GM19452 (cell line): Measurements from ENCODE around the gene ADGRD2.
"Not testable (repeated sequence)": the region's sequence is repeated elsewhere in the genome, so short reads cannot be mapped to it uniquely, and the experiment has no call there.

Source experiments
- ATAC-seq: cut with Tn5 transposase; IDR thresholded peaks from one replicate; pipeline ENCODE4 v1.9.1; 2021; ENCODE audit not compliant: unreplicated experiment

ADGRD2 gene, protein sequence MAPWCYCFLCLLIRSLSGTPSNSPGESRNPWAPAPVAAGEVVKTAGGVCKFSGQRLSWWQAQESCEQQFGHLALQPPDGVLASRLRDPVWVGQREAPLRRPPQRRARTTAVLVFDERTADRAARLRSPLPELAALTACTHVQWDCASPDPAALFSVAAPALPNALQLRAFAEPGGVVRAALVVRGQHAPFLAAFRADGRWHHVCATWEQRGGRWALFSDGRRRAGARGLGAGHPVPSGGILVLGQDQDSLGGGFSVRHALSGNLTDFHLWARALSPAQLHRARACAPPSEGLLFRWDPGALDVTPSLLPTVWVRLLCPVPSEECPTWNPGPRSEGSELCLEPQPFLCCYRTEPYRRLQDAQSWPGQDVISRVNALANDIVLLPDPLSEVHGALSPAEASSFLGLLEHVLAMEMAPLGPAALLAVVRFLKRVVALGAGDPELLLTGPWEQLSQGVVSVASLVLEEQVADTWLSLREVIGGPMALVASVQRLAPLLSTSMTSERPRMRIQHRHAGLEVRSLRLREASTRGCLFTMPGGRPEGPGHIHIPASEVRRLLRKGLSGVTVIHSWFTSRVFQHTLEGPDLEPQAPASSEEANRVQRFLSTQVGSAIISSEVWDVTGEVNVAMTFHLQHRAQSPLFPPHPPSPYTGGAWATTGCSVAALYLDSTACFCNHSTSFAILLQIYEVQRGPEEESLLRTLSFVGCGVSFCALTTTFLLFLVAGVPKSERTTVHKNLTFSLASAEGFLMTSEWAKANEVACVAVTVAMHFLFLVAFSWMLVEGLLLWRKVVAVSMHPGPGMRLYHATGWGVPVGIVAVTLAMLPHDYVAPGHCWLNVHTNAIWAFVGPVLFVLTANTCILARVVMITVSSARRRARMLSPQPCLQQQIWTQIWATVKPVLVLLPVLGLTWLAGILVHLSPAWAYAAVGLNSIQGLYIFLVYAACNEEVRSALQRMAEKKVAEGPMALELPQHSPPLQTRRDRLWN

DNA sequence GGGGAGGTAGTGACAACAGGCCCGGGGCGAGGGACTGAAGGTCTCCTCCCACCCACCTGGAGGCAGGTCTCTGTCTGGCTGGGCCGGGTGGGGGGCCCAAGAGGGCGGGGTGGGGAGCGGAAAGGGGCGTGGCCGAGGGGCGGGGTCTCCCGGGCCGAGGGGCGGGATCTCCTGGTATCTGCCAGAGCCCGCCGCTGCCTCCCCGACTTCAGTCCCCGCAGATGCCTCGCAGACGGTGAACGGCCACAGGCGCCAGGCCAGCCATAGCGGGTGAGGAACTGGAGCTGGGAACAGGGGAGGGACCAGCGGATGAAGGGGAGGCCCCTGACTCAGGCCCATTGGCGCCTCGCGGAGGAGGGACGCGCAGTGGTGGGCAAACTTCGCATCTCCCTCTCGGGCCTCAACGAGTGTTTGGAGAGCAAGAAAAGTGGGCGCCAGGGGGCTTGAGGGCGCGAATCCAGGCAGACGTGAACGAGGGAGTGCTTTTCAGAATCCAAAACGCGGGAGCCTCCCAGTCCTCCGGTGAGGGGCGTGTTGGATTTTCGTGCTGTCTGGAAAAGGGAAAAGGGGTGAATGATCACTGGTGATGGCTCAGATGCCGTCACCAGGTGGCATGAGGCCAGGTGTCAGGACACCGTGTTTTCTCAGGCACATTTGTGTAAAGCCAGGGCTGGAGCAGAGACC, at the start of gene ADGRD2:
ADGRD2 (plus strand) TSS at position 211 of the 684 bp plus-strand sequence. CDS start 1,216 bp downstream, outside the sequence.
- ATAC-seq: no peak

DNA sequence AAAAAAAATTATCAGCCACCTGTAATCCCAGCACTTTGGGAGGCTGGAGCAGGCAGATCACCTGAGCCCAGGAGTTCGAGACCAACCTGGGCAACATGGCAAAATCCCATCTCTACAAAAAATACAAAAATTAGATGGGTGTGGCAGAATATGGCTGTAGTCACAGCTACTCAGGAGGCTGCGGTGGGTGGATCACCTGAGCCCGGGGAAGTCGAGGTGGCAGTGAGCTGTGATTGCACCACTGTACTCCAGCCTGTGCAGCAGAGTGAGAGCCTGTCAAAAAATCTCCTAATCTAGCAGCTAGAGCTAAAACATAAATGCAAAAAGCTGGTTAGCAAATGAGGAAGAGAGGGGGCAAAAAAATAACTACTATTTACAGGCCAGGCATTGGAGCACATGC, 47.0 kb upstream of the ADGRD2 start:
- ATAC-seq: no peak

DNA sequence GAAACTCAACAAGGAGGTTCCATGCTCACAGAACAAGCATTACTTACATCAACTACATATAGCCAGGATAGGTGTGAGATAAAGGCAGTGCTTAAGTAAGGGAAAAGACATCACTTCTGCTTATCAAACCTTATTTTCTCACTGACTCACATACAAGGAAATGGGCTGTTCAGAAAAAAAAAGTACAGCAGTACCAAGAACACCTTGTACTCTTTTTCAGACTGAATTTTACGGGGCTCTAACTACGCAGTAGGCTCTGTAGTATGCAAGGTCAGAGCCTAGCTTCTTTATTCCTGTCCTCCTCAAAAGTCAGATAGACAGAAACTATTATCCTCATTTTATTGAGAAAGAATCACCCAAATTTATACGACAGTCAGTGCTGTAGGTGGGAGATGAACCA, 40.8 kb upstream of the ADGRD2 start:
- ATAC-seq: no peak

DNA sequence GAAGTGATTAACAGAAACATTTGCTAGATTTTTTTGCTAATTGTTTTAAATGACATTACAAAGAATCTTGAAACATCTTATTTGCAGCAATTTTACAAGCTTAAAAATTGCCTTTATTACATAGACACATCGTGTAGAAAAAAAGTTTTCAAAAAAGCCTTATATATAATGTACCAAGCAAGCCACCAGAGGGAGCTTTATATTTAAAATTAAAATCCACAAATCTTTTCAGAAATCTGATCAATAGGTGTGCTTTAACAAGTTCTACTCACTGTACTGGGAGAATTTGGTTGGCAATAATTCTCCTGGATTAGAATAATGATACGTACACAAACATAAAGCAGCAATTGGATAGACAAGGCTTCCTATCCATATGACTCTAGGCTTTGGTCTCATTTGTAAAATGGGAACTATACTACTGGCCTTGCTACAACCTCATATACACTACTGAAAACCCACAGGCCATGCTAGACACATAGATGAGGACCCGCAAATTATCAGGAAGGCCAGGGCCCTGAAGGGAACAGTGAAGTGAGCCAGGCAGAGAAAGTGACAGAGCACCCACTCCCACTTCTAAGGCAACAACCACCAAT, 39.8 kb upstream of the ADGRD2 start:
- ATAC-seq: no peak

DNA sequence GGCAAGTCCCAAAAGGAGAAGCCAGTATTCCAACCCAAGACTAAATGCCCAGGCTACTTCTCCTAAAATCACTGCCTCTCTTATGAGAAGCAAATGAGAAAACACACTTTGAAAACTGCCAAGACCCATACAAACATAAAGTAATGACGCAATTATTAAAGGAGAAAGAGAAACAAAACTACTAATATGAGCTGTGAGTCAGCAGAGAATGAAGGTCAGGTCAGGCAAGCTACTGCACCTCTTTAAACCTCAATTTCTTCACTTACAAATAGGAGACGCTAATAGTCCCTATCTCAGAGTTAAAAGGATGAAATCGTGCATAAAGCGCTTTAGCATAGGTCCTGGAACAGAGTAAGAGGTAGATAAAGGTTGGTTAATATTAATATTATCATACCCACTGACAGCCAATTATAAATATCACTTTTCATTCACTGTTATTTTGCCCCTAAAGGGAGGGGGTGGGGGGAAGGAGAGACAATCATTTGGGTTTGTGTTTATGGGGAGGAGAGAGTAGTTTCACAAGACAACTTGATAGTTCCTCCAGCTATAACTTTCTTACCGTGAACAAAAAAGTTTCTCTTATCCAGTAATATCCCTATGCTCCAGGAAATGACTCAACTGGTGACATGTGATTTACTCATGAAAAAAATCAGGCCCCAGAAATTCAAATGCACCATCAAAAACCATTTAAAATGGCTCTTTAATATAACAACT, 38.6 kb upstream of the ADGRD2 start:
- ATAC-seq: no peak

DNA sequence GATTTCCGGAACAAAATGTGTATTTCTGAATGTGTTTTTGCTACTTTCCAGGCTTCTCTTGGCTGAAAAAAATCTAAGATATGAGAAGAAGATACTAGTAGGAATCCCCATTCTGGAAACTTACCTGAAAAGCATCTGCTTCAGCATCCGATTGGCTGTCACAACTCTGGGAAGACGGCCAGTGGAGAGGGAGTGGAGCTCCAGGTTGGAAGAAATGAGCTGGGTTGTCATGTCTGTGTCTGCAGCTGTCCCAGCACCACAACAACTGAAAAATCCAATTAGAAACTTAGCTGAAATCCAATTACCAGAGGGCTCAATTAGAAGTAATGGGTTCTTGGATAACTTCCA, 38.0 kb upstream of the ADGRD2 start:
- ATAC-seq: no peak

DNA sequence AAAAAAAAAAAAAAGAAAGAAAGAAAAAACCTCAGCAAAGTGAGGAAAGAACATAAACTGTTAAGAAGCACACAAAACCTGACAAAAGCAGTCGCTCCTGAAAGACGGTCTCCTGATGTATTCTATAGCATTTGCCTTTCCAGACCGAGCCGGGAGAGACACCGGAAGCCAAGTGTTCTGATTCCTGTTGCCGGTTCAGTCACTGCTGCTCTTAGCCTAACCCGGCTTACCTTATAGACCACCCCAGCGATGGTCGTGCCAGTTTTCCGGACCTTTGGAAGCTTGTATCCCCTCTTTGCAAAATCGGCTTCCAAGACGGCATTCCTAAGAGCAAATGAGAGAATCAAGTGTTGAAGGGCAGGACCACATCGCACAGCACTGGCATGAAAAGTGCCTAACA, 35.6 kb upstream of the ADGRD2 start:
- no peak for ATAC-seq

DNA sequence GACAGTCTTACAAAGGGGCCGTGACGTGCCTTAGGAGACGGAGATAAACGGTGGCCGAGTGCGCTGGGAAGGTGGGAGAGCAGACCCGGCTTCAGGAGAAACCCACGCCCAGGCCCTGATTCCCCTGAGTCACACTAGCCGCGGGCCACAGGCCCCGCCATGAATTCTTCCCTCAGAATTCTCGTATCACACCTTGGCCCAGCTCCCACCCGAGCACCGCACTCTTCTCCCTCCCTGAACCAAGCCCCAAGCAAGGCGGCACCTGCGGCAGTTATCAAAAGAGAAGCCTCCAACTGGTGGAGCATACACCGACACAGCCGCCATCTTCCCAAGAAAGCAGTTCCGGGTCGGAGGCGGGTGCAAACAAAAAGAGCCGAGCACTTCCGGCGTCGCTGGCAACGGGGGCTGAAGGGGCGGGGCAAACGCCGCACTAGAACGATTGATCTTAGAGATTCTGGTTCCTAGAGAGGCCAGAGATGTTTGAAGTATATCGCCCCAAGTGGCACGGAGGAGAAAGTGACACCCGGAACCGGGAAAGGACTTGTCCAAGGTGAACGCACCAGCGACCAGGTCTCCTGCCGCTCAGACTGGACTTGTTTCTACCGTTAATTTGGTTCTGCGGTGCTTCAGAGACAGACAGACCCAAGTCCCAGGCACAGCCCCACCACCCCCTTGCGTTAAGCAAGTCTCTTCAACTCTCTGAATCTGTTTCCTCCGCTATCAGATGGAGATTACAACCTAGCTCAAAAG, 35.0 kb upstream of the ADGRD2 start, which contains the start of gene PSMB7:
PSMB7 (minus strand) TSS at position 341 of the 750 bp plus-strand sequence; CDS start at position 324, 17 bp downstream.
- peak; percentile 91 for ATAC-seq

DNA sequence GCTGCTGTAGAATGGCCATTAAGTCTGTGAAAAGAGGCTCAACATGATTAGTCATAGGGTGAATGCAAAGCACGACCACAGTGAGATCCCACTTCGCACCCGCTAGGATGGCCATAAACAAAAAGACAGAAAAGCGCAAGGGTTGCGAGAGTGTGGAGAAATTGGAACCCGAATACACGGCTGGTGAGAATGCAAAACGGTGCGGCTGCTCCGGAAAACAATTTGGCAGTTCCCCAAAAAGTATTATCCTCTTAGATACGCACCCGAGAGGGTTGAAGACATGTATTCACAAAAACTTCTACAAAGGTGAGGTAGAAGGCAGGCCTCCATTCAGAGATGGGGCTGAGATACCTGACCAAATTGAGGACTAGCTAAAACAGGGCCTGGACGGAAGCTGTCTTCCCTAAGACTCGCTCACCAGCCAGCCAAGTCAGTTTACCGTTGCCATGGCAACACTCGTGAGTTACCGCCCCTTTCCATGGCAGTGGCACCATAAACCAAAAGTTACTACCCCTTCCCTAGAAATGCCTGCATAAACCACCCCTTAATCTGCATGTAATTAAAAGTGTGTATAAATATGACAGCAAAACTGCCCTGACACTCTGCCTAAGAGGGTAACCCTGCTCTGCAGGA, 34.3 kb upstream of the ADGRD2 start:
- ATAC-seq: no peak

DNA sequence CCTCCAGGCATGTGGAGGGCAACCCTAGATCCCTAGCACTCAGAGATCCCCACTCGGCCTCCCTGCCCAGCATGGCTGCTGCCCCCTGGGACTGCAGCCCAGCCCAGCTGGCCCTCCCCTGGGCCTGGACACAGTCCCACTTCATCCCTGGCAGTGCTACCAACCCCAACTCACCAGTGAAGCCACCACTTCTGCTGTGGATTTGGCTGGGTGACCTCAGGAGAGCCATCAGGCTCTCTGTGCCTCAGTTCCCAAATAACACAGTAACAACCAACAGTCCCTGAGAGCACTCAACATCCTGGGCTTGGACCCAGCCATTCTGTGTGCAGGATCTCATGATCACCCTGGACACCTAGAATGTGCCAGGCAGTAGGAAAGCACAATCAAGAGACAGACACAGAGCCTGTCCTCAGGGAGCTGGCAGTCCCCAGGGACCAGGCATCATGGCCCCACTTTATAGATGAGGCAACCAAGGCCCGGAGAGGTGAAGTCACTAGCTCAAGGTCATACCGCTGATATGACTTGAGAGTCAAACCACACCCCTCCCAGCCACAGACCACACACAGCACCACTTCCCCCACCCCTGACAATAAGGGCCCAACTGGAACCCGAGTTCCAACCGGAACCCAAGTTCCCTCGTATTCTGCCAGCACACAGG, 30.3 kb upstream of the ADGRD2 start:
- no peak for ATAC-seq

DNA sequence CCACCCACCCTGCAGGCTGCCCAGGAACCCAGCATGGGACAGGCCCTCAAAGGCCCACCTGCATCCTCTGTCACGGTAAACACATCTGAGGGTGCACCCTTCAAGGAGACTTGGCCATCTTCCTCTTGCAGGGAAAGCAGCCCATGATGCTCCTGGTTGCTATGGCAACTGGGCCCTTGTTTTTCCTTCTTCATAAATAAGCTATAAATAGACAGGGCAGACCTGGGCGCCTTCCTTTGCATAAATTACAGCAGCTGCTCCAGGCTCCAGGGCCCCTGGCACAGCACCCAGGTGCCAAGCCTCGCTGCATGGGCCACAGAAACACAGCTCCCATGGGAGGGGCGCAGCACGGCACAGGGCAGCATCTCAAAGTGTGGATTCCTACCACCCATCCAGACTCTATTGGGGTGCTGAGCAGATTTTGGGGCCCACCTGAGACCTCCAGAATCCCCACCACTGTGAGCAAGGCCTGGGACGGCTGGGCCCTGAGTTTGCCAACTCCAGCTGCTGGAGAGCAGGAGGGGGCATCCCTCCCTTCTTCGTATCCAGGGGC, 29.2 kb upstream of the ADGRD2 start:
- no peak for ATAC-seq

DNA sequence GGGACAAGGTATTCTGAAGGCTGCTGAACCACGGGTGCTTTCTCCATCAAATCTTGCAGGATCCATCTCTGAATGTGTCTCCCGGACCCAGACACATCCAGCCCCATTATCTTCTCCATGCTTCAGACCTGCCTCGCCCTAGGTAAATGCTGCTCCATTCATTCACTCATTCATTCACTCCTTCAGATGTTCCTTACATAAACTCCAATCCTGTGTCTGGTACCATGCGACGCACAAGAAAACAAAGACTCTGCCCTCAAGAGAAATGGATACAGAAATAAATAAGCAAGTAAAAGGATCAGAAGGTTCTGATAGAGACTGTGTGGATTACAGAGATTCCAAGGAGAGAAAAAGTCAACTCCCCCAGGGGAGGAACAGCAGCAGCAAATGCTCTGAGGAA, 27.1 kb upstream of the ADGRD2 start:
- ATAC-seq: no peak

DNA sequence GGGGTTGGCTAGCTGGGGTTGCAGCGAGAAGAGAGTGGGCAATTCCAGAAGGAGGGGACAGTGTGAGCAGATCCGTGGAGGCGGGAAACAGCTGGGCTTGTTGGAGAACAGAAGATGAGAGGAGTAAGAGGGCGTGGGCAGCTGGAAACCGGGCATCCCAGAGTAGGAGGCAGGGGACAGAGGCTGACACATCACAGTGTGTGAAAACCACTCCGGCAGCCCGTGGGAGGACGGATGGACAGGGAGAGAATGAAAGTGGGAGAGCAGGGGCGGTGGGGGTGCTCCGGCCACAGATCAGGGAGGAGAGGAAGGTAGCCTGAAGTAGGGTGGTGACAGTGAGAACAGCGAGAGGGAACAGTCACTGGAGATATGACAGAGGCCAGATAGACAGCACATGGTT, 26.7 kb upstream of the ADGRD2 start:
- ATAC-seq: no peak

DNA sequence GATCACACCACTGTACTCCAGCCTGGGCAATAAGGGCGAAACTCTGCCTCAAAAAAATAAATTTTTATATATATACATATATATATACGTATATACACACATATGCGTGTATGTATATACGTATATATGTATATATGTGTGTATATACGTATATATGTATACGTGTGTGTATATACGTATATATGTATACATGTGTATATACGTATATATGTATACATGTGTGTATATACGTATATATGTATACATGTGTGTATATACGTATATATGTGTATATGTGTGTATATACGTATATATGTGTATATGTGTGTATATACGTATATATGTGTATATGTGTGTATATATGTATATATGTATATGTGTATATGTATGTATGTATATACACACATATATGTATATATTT, 24.5 kb upstream of the ADGRD2 start:
- ATAC-seq: not testable (repeated sequence)

DNA sequence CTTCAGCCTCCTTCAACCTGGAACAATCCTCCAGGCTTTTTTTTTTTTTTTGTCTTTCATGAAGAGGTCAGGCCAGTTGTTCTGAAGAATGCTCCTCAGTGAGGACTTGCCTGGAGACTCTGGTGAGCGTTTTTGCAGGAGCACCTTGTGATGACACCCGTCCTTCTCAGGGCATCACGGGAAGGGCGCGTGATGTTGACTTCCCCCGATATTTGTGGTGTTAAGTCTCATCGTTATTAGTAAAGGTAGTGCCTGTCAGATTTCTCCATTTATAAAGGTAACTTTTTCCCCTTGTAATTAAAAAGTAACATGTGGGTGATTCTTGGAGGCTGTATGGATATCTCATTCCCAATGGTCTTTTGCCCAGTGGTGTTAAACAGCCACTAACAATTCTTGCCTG, 23.9 kb upstream of the ADGRD2 start:
- ATAC-seq: no peak

DNA sequence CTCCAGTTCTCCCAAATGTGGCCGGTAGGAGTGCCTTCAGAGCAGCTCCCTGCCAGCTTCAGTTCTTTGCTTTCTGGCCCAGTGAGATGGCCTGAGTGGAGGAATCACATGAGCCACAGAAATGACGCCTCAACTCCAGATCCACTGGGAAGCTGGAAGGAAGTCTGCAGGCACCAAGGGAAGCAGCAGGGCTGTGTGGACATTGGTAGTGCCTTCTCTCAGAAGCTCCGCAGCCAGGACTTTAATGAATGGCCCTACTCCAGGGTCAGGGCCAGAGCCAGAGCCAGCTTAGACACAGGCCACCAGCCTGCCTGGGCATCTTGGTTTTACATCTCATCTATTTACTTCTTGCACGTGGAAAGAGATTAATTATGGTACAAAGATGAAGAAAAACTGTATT, 23.0 kb upstream of the ADGRD2 start:
- no peak for ATAC-seq

DNA sequence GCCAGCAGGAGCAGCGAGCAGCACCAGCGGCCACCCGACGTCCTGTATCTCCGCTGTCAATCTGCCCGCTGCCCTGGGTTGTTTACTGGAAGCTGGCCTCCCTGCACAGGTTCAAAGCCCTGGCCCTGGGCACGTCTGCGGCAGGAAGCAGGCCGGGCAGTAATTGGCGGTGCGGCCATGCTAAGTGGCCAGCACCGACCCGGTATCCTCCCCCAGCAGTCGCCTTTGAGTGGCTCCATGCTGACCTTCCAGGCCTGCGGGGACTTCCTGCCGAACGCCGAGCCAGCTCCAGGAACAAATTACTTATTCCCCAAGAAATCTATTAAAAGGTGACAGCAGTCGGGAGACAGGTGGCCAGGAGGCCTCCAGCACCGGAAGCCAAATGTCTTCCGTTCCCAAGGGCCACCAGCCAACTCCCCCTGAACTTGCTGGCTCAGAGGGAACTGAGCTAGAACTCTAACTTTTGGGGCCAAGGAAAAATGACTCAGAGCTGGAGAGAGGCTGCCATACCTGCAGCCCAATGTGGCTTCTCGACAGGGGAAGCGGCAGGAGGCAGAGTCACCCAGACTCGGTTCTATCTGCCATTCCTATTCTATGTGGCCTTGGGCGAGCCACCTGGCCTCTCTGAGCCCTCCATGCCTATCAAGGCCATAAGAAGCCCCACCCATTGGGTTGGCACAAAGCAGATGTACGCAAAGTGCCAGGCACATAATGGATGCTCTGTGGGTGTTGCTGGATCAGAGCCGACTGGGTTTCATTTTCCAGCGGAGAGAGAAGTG, 21.3 kb upstream of the ADGRD2 start:
- no peak for ATAC-seq

DNA sequence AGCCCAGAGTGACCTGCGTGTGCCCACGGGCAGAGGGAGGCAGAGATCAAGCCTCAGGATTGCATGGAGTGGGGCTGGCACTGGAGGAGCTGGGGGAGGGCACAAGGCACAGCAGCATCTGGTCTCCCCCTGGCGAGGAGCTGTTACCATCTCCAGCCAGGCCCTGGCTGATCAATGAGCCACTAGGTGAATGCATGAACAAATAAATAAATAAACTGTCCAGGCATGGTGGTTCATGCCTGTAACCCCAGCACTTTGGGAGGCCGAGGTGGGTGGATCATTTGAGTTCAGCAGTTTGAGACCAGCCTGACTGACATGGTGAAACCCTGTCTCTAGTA, 20.8 kb upstream of the ADGRD2 start:
- no peak for ATAC-seq
